Measurements from ENCODE around the gene OTOR.

- TF ChIP-seq POLR2A (IDR thresholded peaks at IDR 0.05; ENCODE audit: low read depth, low read length), result no peak
- TF ChIP-seq POLR2AphosphoS5 (IDR thresholded peaks at IDR 0.05; ENCODE audit: low read depth, low read length), result no peak
- no peak for TF ChIP-seq TAF1 (IDR thresholded peaks at IDR 0.05; ENCODE audit: low read depth, low read length)
- no peak for TF ChIP-seq POU2F2 (IDR thresholded peaks at IDR 0.05; ENCODE audit: low read depth, low read length)
- TF ChIP-seq PAX5 (IDR thresholded peaks at IDR 0.05; ENCODE audit: insufficient read depth, low read length, severe bottlenecking), result no peak
- no peak for TF ChIP-seq SPI1 (IDR thresholded peaks at IDR 0.05; ENCODE audit: low read depth, low read length)
Observed at GRCh38 chr20:16714751-16715150, 33.4 kb upstream of the OTOR start.

Measured in GM12891 (cell line).